GM23338 (cell line): ENCODE data around the gene HSD17B11. TPM values are rescaled to one million over a fixed set of nuclear protein-coding genes. Genes with fewer than 3 reads are reported as not detected.
"Not testable (repeated sequence)": the region's sequence is repeated elsewhere in the genome, so short reads cannot be mapped to it uniquely, and the experiment has no call there.

ENCODE experiments used
- ATAC-seq: fragments of 200-7000 bp; cut with Tn5 transposase; 3 replicates; pipeline ENCODE4 v1.9.1; 2020
- DNase-seq: peaks from one replicate; pipeline ENCODE4 v3.0.0-alpha.2; 2015; ENCODE audit warnings: low spot score
- H2AFZ ChIP-seq: fragments of 200-600 bp; sonication (generic); 2 replicates; pipeline ENCODE4 v1.8.0; 2016; ENCODE audit warnings: antibody characterized with exemption, mild to moderate bottlenecking, moderate library complexity
- H3F3A ChIP-seq: fragments of 200-600 bp; sonication (generic); replicated peaks from 2 replicates; pipeline ENCODE4 v1.8.0; 2017; ENCODE audit warnings: antibody characterized with exemption, mixed run types, low read depth
- H3K27ac ChIP-seq: fragments of 200-600 bp; sonication (generic); 2 replicates; pipeline ENCODE4 v1.6.1; 2016; ENCODE audit warnings: low read depth
- H3K27me3 ChIP-seq: fragments of 200-600 bp; sonication (generic); 2 replicates; pipeline ENCODE4 v1.8.0; 2016; ENCODE audit warnings: mild to moderate bottlenecking, mixed run types, moderate library complexity; ENCODE audit not compliant: insufficient read depth
- H3K36me3 ChIP-seq: fragments of 200-600 bp; sonication (generic); 2 replicates; pipeline ENCODE4 v1.8.0; 2016; ENCODE audit warnings: mild to moderate bottlenecking; ENCODE audit not compliant: insufficient read depth
- H3K4me1 ChIP-seq: fragments of 200-600 bp; sonication (generic); 2 replicates; pipeline ENCODE4 v1.8.0; 2016; ENCODE audit warnings: mild to moderate bottlenecking, moderate library complexity; ENCODE audit not compliant: insufficient read depth
- H3K4me2 ChIP-seq: fragments of 200-600 bp; sonication (generic); 2 replicates; pipeline ENCODE4 v1.7.1; 2017; ENCODE audit warnings: mixed run types
- H3K4me3 ChIP-seq: fragments of 200-600 bp; sonication (generic); 2 replicates; pipeline ENCODE4 v1.6.1; 2016; ENCODE audit warnings: mixed run types
- H3K79me2 ChIP-seq: fragments of 200-600 bp; sonication (generic); replicated peaks from 2 replicates; pipeline ENCODE4 v1.8.0; 2017; ENCODE audit warnings: mild to moderate bottlenecking; ENCODE audit not compliant: insufficient read depth
- H3K9me2 ChIP-seq: fragments of 200-600 bp; sonication (generic); 2 replicates; pipeline ENCODE4 v1.8.0; 2017; ENCODE audit not compliant: insufficient read depth
- H4K20me1 ChIP-seq: fragments of 200-600 bp; sonication (generic); replicated peaks from 2 replicates; pipeline ENCODE4 v1.8.0; 2017; ENCODE audit warnings: mild to moderate bottlenecking; ENCODE audit not compliant: insufficient read depth
- H3K27ac Mint-ChIP-seq: 2 replicates; pipeline ENCODE4 v1.8.0; 2020; ENCODE audit warnings: inconsistent platforms, mild to moderate bottlenecking, moderate library complexity, mixed read lengths
- H3K27me3 Mint-ChIP-seq: 3 replicates; pipeline ENCODE4 v1.8.0; 2022; ENCODE audit warnings: low read depth, mild to moderate bottlenecking, moderate library complexity, mixed read lengths, inconsistent platforms; ENCODE audit not compliant: insufficient read depth, poor library complexity
- H3K36me3 Mint-ChIP-seq: 3 replicates; pipeline ENCODE4 v1.8.0; 2021; ENCODE audit warnings: low read depth, mild to moderate bottlenecking, inconsistent platforms, moderate library complexity, mixed read lengths
- H3K4me1 Mint-ChIP-seq: 3 replicates; pipeline ENCODE4 v1.8.0; 2020; ENCODE audit warnings: mild to moderate bottlenecking, inconsistent platforms, mixed read lengths
- H3K4me3 Mint-ChIP-seq: 3 replicates; pipeline ENCODE4 v1.8.0; 2021; ENCODE audit warnings: moderate library complexity, mild to moderate bottlenecking, inconsistent platforms, mixed read lengths
- H3K9me3 Mint-ChIP-seq: 3 replicates; pipeline ENCODE4 v1.8.0; 2020; ENCODE audit warnings: moderate library complexity, mild to moderate bottlenecking, inconsistent platforms, mixed read lengths
- CREB1 ChIP-seq: fragments of 250-450 bp; sonication (Bioruptor Pico); IDR thresholded peaks from 2 replicates; pipeline ENCODE4 v1.5.0; 2020; ENCODE audit warnings: low read depth, mild to moderate bottlenecking, moderate library complexity
- EZH2phosphoT487 ChIP-seq: fragments of 200-600 bp; sonication (generic); IDR thresholded peaks from one replicate; pipeline ENCODE4 v1.8.1; 2018; ENCODE audit warnings: antibody characterized with exemption; ENCODE audit not compliant: unreplicated experiment
- POLR2AphosphoS5 ChIP-seq: IDR thresholded peaks from 2 replicates; pipeline ENCODE4 v1.6.1; 2016; ENCODE audit warnings: antibody characterized with exemption, low read depth
- STAT1 ChIP-seq: IDR thresholded peaks from one replicate; pipeline ENCODE4 v1.6.1; 2016; ENCODE audit warnings: antibody characterized with exemption; ENCODE audit not compliant: unreplicated experiment
- ZNF331 ChIP-seq: fragments of 250-450 bp; sonication (Bioruptor Pico); IDR thresholded peaks from 2 replicates; pipeline ENCODE4 v1.5.0; 2020; ENCODE audit warnings: low read depth, mild to moderate bottlenecking, moderate library complexity
- polyA plus RNA-seq: library from polyadenylated mRNA; unstranded; fragments of >200 nt; fragmentation: Nextera tagmentation; extraction: Ambion mirVana; gene quantifications from 2 replicates; pipeline ENCODE4 v1.2.1, GENCODE V29; 2016
- total RNA-seq: library from RNA; depleted of rRNA; stranded (reverse); fragments of >200 nt; shearing (Covaris generic); gene quantifications from 2 replicates; pipeline ENCODE4 v1.2.3, GENCODE V29; 2014
- TF ChIP-seq, protein P1 (sequence below): fragments of 250-450 bp; sonication (Bioruptor Pico); IDR thresholded peaks from 2 replicates; pipeline ENCODE4 v1.5.0; 2020; ENCODE audit warnings: mild to moderate bottlenecking, moderate library complexity
- TF ChIP-seq, protein P2 (sequence below): IDR thresholded peaks from 2 replicates; pipeline ENCODE4 v1.6.1; 2016; ENCODE audit warnings: antibody characterized with exemption
- TF ChIP-seq, protein P3 (sequence below), 2 experiments: fragments of 200-600 bp in 1 of 2; sonication (generic) in 1 of 2; conservative IDR thresholded peaks; 2 replicates each; pipeline versions ENCODE4 v1.5.1 to v1.6.1; 2016 to 2017; ENCODE audit warnings: antibody characterized with exemption in 2 of 2, low read depth in 2 of 2, mild to moderate bottlenecking in 2 of 2, moderate library complexity in 1 of 2

Gene HSD17B11
- total and polyA plus RNA-seq, 2 experiments from 2014 or later: 9.7 to 14.8 TPM

DNA sequence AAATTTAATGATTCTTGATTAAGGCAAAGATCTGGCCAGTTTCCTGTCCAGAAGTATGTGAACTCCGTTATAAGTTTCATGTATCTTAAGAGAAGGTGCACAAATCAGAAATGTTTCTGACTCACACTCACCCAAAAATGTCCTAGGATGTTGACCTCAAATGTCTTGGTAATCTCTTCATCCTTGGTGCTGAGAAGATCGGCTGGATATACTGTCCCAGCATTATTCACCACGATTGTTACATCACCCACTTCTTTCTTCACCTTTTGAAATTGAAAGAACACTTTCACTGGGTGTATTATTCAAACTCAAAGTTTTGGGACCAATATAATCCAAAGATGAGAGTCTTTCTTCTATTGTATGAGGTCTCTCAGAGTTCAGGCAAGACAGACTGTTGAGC lies 74.0 kb downstream of the HSD17B11 start:
- no peaks in the 10 kb centered on the region for H3K36me3 ChIP-seq
- H3K27me3 Mint-ChIP-seq: no peaks in the 10 kb centered on the region
- TF ChIP-seq EZH2phosphoT487 (no peak), POLR2AphosphoS5 (no peak), ZNF331 (CRISPR knock-in tag) (no peak), STAT1 (no peak), CREB1 (CRISPR knock-in tag) (no peak)
- H3K79me2 ChIP-seq: no peaks in the 10 kb centered on the region
- H3K4me3 ChIP-seq: no peak overlapping the region
- no peaks in the 10 kb centered on the region for H3K36me3 Mint-ChIP-seq
- no peak overlapping the region for H3K4me3 Mint-ChIP-seq
- H3K4me1 ChIP-seq: no peaks in the 10 kb centered on the region
- H3K4me2 ChIP-seq: no peak overlapping the region
- H4K20me1 ChIP-seq: no peaks in the 10 kb centered on the region
- H3K9me2 ChIP-seq: 0 out of 2 replicates have a peak, but pooled peaks cover 5% of the 10 kb centered on the region
- no peak overlapping the region for H3K27ac ChIP-seq
- H3K4me1 Mint-ChIP-seq: no peaks in the 10 kb centered on the region
- H3K9me3 Mint-ChIP-seq: no peaks in the 10 kb centered on the region
- no peak for DNase-seq
- no peaks in the 10 kb centered on the region for H3K27me3 ChIP-seq
- H2AFZ ChIP-seq: no peak overlapping the region
- no peak for ATAC-seq
- H3K27ac Mint-ChIP-seq: no peak overlapping the region
- no peaks in the 10 kb centered on the region for H3F3A ChIP-seq

DNA sequence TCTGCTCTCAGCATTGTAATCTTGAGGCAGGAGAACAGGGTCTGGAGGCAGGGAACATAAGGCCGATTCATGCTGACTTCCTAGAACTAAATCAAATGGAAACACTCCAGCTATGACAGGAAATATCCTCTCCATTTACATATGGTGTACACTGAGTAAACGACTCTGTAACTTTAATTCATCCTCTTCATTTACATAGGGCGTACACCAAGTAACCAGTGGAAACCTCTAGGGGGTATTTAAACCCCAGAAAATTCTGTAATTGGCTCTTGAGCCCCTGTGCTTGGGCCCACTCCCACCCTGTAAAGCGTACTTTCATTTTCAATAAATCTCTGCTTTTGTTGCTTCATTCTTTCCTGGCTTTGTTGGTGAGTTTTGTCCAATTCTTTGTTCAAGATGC lies 76.0 kb downstream of the HSD17B11 start:
- not testable (repeated sequence) for H3K4me2 ChIP-seq, H3K4me1 ChIP-seq, H3K9me2 ChIP-seq, H3K27ac ChIP-seq, H3K36me3 ChIP-seq, H2AFZ ChIP-seq, H3F3A ChIP-seq, H3K36me3 Mint-ChIP-seq, H3K79me2 ChIP-seq, H3K27me3 ChIP-seq, H3K4me1 Mint-ChIP-seq, H4K20me1 ChIP-seq, H3K27ac Mint-ChIP-seq, H3K9me3 Mint-ChIP-seq, ATAC-seq, H3K27me3 Mint-ChIP-seq, DNase-seq, H3K4me3 Mint-ChIP-seq, H3K4me3 ChIP-seq

DNA sequence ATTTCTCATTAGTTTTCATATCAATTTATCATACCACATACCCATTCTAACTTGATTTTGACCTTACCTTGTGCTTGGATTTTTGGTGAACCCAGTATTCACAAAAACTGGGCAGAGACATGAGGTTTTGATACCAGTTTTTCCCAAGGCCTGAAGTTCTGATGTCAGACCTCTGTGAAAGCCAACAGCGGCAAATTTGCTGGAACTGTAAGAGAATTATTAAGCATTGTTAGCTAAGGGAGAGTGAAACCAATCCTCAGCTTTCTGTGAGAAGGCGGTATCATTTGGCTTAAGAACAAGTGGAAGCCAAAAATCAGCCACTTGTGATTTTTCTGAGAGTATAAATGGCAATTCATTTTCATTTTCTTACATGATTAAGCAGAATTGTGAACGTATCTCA lies 77.2 kb downstream of the HSD17B11 start:
- Mint-ChIP-seq H3K9me3 (no peaks in the 10 kb centered on the region), H3K27ac (no peak overlapping the region), H3K4me1 (no peaks in the 10 kb centered on the region), H3K4me3 (no peak overlapping the region), H3K36me3 (no peaks in the 10 kb centered on the region), H3K27me3 (peaks cover 2% of the 10 kb centered on the region)
- Histone ChIP-seq H3K4me1 (no peaks in the 10 kb centered on the region), H3K27ac (no peak overlapping the region), H2AFZ (peak overlapping the region; percentile 52; the same call in 1 of the 2 replicates), H3K9me2 (0 out of 2 replicates have a peak, but pooled peaks cover 5% of the 10 kb centered on the region), H4K20me1 (no peaks in the 10 kb centered on the region), H3K4me2 (no peak overlapping the region), H3K4me3 (no peak overlapping the region), H3K27me3 (no peaks in the 10 kb centered on the region), H3K79me2 (no peaks in the 10 kb centered on the region), H3K36me3 (no peaks in the 10 kb centered on the region), H3F3A (no peaks in the 10 kb centered on the region)
- DNase-seq: no peak
- no peak for ATAC-seq
- TF ChIP-seq STAT1 (no peak), EZH2phosphoT487 (no peak), POLR2AphosphoS5 (no peak)
- TF ChIP-seq, protein P1, sequence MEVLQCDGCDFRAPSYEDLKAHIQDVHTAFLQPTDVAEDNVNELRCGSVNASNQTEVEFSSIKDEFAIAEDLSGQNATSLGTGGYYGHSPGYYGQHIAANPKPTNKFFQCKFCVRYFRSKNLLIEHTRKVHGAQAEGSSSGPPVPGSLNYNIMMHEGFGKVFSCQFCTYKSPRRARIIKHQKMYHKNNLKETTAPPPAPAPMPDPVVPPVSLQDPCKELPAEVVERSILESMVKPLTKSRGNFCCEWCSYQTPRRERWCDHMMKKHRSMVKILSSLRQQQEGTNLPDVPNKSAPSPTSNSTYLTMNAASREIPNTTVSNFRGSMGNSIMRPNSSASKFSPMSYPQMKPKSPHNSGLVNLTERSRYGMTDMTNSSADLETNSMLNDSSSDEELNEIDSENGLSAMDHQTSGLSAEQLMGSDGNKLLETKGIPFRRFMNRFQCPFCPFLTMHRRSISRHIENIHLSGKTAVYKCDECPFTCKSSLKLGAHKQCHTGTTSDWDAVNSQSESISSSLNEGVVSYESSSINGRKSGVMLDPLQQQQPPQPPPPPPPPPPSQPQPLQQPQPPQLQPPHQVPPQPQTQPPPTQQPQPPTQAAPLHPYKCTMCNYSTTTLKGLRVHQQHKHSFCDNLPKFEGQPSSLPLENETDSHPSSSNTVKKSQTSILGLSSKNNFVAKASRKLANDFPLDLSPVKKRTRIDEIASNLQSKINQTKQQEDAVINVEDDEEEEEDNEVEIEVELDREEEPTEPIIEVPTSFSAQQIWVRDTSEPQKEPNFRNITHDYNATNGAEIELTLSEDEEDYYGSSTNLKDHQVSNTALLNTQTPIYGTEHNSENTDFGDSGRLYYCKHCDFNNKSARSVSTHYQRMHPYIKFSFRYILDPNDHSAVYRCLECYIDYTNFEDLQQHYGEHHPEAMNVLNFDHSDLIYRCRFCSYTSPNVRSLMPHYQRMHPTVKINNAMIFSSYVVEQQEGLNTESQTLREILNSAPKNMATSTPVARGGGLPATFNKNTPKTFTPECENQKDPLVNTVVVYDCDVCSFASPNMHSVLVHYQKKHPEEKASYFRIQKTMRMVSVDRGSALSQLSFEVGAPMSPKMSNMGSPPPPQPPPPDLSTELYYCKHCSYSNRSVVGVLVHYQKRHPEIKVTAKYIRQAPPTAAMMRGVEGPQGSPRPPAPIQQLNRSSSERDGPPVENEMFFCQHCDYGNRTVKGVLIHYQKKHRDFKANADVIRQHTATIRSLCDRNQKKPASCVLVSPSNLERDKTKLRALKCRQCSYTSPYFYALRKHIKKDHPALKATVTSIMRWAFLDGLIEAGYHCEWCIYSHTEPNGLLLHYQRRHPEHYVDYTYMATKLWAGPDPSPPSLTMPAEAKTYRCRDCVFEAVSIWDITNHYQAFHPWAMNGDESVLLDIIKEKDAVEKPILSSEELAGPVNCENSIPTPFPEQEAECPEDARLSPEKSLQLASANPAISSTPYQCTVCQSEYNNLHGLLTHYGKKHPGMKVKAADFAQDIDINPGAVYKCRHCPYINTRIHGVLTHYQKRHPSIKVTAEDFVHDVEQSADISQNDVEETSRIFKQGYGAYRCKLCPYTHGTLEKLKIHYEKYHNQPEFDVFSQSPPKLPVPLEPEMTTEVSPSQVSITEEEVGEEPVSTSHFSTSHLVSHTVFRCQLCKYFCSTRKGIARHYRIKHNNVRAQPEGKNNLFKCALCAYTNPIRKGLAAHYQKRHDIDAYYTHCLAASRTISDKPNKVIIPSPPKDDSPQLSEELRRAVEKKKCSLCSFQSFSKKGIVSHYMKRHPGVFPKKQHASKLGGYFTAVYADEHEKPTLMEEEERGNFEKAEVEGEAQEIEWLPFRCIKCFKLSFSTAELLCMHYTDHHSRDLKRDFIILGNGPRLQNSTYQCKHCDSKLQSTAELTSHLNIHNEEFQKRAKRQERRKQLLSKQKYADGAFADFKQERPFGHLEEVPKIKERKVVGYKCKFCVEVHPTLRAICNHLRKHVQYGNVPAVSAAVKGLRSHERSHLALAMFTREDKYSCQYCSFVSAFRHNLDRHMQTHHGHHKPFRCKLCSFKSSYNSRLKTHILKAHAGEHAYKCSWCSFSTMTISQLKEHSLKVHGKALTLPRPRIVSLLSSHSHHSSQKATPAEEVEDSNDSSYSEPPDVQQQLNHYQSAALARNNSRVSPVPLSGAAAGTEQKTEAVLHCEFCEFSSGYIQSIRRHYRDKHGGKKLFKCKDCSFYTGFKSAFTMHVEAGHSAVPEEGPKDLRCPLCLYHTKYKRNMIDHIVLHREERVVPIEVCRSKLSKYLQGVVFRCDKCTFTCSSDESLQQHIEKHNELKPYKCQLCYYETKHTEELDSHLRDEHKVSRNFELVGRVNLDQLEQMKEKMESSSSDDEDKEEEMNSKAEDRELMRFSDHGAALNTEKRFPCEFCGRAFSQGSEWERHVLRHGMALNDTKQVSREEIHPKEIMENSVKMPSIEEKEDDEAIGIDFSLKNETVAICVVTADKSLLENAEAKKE (CRISPR knock-in tag): no peak
- TF ChIP-seq, protein P2, sequence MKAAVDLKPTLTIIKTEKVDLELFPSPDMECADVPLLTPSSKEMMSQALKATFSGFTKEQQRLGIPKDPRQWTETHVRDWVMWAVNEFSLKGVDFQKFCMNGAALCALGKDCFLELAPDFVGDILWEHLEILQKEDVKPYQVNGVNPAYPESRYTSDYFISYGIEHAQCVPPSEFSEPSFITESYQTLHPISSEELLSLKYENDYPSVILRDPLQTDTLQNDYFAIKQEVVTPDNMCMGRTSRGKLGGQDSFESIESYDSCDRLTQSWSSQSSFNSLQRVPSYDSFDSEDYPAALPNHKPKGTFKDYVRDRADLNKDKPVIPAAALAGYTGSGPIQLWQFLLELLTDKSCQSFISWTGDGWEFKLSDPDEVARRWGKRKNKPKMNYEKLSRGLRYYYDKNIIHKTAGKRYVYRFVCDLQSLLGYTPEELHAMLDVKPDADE: no peak
- TF ChIP-seq, protein P3, sequence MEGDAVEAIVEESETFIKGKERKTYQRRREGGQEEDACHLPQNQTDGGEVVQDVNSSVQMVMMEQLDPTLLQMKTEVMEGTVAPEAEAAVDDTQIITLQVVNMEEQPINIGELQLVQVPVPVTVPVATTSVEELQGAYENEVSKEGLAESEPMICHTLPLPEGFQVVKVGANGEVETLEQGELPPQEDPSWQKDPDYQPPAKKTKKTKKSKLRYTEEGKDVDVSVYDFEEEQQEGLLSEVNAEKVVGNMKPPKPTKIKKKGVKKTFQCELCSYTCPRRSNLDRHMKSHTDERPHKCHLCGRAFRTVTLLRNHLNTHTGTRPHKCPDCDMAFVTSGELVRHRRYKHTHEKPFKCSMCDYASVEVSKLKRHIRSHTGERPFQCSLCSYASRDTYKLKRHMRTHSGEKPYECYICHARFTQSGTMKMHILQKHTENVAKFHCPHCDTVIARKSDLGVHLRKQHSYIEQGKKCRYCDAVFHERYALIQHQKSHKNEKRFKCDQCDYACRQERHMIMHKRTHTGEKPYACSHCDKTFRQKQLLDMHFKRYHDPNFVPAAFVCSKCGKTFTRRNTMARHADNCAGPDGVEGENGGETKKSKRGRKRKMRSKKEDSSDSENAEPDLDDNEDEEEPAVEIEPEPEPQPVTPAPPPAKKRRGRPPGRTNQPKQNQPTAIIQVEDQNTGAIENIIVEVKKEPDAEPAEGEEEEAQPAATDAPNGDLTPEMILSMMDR (conservative IDR thresholded peaks at IDR 0.05; ENCODE audit: low read depth in 2 of 2): no peak
